ENCODE results near the gene TM9SF1. TPM values are rescaled to one million over a fixed set of nuclear protein-coding genes. Genes with fewer than 3 reads are reported as not detected.
A peak's percentile ranks its signal among the peaks of the same experiment; 100 is the strongest.

The TM9SF1 gene
- total and polyA plus RNA-seq, 2 of the 13 experiments (the other 11 are each of a cell fraction or from before 2014, with no cell fraction given), result 83.2 to 110 TPM

DNA sequence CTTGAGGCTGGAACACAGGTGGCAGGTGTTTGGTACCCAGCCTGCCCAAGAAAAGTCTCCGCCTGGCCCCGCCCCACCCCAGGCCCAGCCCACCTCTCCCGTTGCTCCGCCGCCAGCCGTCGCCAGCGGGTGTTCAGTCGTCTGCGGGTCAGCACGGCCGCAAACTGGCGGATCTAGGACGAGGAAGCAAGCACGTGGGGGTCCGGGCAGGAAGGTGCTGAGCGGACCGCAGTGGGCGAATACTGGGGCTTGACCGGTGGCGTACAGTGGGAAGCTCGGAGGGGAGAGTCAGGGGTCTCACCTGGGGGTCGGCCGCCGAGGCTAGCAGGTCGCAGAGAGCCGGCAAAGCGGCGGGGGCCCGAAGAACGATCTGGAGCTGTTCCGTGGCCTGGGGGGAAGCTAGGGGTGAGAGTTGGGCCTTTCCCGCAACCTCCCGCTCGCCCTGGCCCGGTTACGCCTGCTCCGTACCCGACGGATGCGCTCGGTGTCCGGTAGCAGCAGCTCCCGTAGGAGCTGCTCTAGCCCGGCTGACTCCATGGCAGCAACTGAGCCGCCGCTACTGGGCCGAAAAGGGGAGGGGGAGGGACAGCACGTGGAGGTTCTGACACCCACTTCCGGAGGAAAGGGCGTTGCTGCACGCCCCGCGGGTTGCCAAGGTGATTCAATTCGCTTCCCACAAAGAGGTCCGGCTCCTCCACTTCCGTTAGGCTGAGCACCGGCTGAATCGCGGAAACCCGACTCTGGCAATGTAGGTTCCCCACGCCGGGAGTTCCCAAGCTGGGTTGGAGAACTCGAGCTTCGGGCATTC lies 6.8 kb downstream of the TM9SF1 start, which contains the start of gene IPO4 (continued):
- TF ChIP-seq, protein P1, sequence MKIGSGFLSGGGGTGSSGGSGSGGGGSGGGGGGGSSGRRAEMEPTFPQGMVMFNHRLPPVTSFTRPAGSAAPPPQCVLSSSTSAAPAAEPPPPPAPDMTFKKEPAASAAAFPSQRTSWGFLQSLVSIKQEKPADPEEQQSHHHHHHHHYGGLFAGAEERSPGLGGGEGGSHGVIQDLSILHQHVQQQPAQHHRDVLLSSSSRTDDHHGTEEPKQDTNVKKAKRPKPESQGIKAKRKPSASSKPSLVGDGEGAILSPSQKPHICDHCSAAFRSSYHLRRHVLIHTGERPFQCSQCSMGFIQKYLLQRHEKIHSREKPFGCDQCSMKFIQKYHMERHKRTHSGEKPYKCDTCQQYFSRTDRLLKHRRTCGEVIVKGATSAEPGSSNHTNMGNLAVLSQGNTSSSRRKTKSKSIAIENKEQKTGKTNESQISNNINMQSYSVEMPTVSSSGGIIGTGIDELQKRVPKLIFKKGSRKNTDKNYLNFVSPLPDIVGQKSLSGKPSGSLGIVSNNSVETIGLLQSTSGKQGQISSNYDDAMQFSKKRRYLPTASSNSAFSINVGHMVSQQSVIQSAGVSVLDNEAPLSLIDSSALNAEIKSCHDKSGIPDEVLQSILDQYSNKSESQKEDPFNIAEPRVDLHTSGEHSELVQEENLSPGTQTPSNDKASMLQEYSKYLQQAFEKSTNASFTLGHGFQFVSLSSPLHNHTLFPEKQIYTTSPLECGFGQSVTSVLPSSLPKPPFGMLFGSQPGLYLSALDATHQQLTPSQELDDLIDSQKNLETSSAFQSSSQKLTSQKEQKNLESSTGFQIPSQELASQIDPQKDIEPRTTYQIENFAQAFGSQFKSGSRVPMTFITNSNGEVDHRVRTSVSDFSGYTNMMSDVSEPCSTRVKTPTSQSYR (CRISPR knock-in tag; IDR thresholded peaks at IDR 0.05; ENCODE audit: borderline replicate concordance), result peak; percentile 92
- TF ChIP-seq, protein P2, sequence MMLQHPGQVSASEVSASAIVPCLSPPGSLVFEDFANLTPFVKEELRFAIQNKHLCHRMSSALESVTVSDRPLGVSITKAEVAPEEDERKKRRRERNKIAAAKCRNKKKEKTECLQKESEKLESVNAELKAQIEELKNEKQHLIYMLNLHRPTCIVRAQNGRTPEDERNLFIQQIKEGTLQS (CRISPR knock-in tag; IDR thresholded peaks at IDR 0.05), result peak; percentile 83
- peak; percentile 99 for TF ChIP-seq POGZ (CRISPR knock-in tag; IDR thresholded peaks at IDR 0.05)
- TF ChIP-seq RCOR2 (CRISPR knock-in tag; IDR thresholded peaks at IDR 0.05), result peak; percentile 88
- TF ChIP-seq FOXM1 (CRISPR knock-in tag; IDR thresholded peaks at IDR 0.05), result no peak
- TF ChIP-seq HMGXB4 (CRISPR knock-in tag; IDR thresholded peaks at IDR 0.05; ENCODE audit: borderline replicate concordance in 1 of 2, low read depth in 1 of 2), result peak; percentile 95 to 97; a peak in 3 of 4 replicates
- peak; percentile 83; the same call in 1 of the 2 replicates for TF ChIP-seq ZBTB20 (CRISPR knock-in tag; IDR thresholded peaks at IDR 0.05; ENCODE audit: borderline replicate concordance, low read depth)
- TF ChIP-seq ARID4A (CRISPR knock-in tag; IDR thresholded peaks at IDR 0.05; ENCODE audit: borderline replicate concordance), result peak; percentile 100
- peak; percentile 98 for TF ChIP-seq HDAC2 (CRISPR knock-in tag; IDR thresholded peaks at IDR 0.05)
- no peak for TF ChIP-seq ZBTB2 (CRISPR knock-in tag; IDR thresholded peaks at IDR 0.05; ENCODE audit: low read depth)
- no peak for TF ChIP-seq NAIF1 (CRISPR knock-in tag; IDR thresholded peaks at IDR 0.05; ENCODE audit: borderline replicate concordance)
- TF ChIP-seq ZNF562 (CRISPR knock-in tag; IDR thresholded peaks at IDR 0.05; ENCODE audit: borderline replicate concordance), result no peak
- peak; percentile 62; the same call in 1 of the 2 replicates for TF ChIP-seq HNRNPL (IDR thresholded peaks at IDR 0.05; ENCODE audit: low read depth, low read length)
- no peak for TF ChIP-seq EEA1 (CRISPR knock-in tag; IDR thresholded peaks at IDR 0.05; ENCODE audit: borderline replicate concordance)
- TF ChIP-seq HOMEZ (CRISPR knock-in tag; IDR thresholded peaks at IDR 0.05; ENCODE audit: low read depth), result peak; percentile 97
